K562 (cell line): ENCODE results near the gene DHRS3. TPM values are rescaled to one million over a fixed set of nuclear protein-coding genes. Genes with fewer than 3 reads are reported as not detected.

Source experiments
- BHLHE40 ChIP-seq: IDR thresholded peaks from 2 replicates; pipeline ENCODE4 v1.6.1; 2011; ENCODE audit warnings: low read length, improper control_type of control experiment
- CBX1 ChIP-seq: sonication (generic); IDR thresholded peaks from 2 replicates; pipeline ENCODE4 v1.6.1; 2016; ENCODE audit warnings: antibody characterized with exemption, low read depth, mild to moderate bottlenecking
- CHD4 ChIP-seq: fragments of 200-600 bp; sonication (generic); IDR thresholded peaks from 3 replicates; pipeline ENCODE4 v1.6.1; 2012; ENCODE audit warnings: low read depth, mild to moderate bottlenecking, mixed read lengths, low read length, inconsistent platforms; ENCODE audit not compliant: insufficient read depth, insufficient replicate concordance, poor library complexity, severe bottlenecking
- E2F3 ChIP-seq: fragments of 250-450 bp; sonication (Bioruptor Pico); IDR thresholded peaks from 2 replicates; pipeline ENCODE4 v1.4.0; 2020; ENCODE audit warnings: mild to moderate bottlenecking
- E2F5 ChIP-seq: sonication (generic); formaldehyde crosslinking; IDR thresholded peaks from 2 replicates; pipeline ENCODE4 v1.8.0; 2022; ENCODE audit warnings: mild to moderate bottlenecking, missing genetic modification reagents
- EZH2 ChIP-seq: IDR thresholded peaks from 2 replicates; pipeline ENCODE4 v1.6.1; 2012; ENCODE audit warnings: low read depth, mild to moderate bottlenecking, inconsistent platforms, low read length, borderline replicate concordance
- HEY1 ChIP-seq: fragments of 250-450 bp; sonication (Bioruptor Pico); IDR thresholded peaks from 2 replicates; pipeline ENCODE4 v1.5.0; 2020; ENCODE audit warnings: mild to moderate bottlenecking, moderate library complexity, borderline replicate concordance
- LCOR ChIP-seq: sonication (generic); formaldehyde crosslinking; IDR thresholded peaks from 2 replicates; pipeline ENCODE4 v1.8.0; 2022; ENCODE audit warnings: mild to moderate bottlenecking, missing genetic modification reagents
- LEF1 ChIP-seq: fragments of 450-650 bp; IDR thresholded peaks from 2 replicates; pipeline ENCODE4 v1.6.1; 2016; ENCODE audit warnings: mild to moderate bottlenecking
- MEF2D ChIP-seq: conservative IDR thresholded peaks from 2 replicates; pipeline ENCODE4 v1.6.1; 2016; ENCODE audit warnings: low read depth, missing genetic modification characterization, missing compliant biosample characterization
- NEUROD1 ChIP-seq: fragments of 150-350 bp; IDR thresholded peaks from 2 replicates; pipeline ENCODE4 v1.6.1; 2014; ENCODE audit warnings: borderline replicate concordance, low read length, low read depth; ENCODE audit not compliant: partially characterized antibody
- NFE2L1 ChIP-seq: fragments of 450-650 bp; IDR thresholded peaks from 2 replicates; pipeline ENCODE4 v1.6.1; 2016; ENCODE audit warnings: missing genetic modification characterization, low read depth, mild to moderate bottlenecking, missing compliant biosample characterization, moderate library complexity, borderline replicate concordance
- NFIC ChIP-seq: fragments of 450-650 bp; IDR thresholded peaks from 2 replicates; pipeline ENCODE4 v1.6.1; 2017; ENCODE audit warnings: mild to moderate bottlenecking, inconsistent platforms
- RBM17 ChIP-seq: fragments of 200-400 bp; formaldehyde crosslinking; IDR thresholded peaks from 2 replicates; pipeline ENCODE4 v1.6.1; 2017; ENCODE audit warnings: low read depth, mild to moderate bottlenecking, low read length, borderline replicate concordance
- SMC3 ChIP-seq: conservative IDR thresholded peaks from 2 replicates; pipeline ENCODE4 v1.6.1; 2011; ENCODE audit warnings: low read depth, low read length, improper control_type of control experiment; ENCODE audit not compliant: insufficient read depth
- SP1 ChIP-seq: sonication (generic); formaldehyde crosslinking; IDR thresholded peaks from 2 replicates; pipeline ENCODE4 v1.8.1; 2022; ENCODE audit warnings: mild to moderate bottlenecking, missing genetic modification reagents
- TEAD1 ChIP-seq, 2 experiments: fragments of 450-650 bp in 1 of 2; sonication (generic) in 1 of 2; formaldehyde crosslinking; IDR thresholded peaks; 2 replicates each; pipeline versions ENCODE4 v1.4.0 to v1.8.0; 2020 to 2022; ENCODE audit warnings: mild to moderate bottlenecking in 2 of 2, missing genetic modification reagents in 1 of 2
- ZBTB49 ChIP-seq: sonication (generic); formaldehyde crosslinking; IDR thresholded peaks from 2 replicates; pipeline ENCODE4 v1.8.0; 2022; ENCODE audit warnings: missing genetic modification reagents, mild to moderate bottlenecking, borderline replicate concordance
- ZNF12 ChIP-seq: sonication (generic); formaldehyde crosslinking; IDR thresholded peaks from 2 replicates; pipeline ENCODE4 v1.4.0; 2020; ENCODE audit warnings: mild to moderate bottlenecking, missing genetic modification reagents
- ZNF609 ChIP-seq: sonication (generic); formaldehyde crosslinking; IDR thresholded peaks from 2 replicates; pipeline ENCODE4 v1.8.1; 2023; ENCODE audit warnings: missing genetic modification reagents, mild to moderate bottlenecking, borderline replicate concordance
- polyA plus RNA-seq, 8 experiments: library from polyadenylated mRNA; depleted of rRNA in 4 of 8; stranded (reverse) in 5 of 8; unstranded in 3 of 8; fragments of >200 nt; fragmentation: Nextera tagmentation in 2 of 8; fragmentation: Illumina TruSeq in 1 of 8; extraction: Ambion mirVana in 2 of 8; extraction: Trizol in 1 of 8; gene quantifications; 2 replicates each; pipeline versions ENCODE4 v1.2.1 to v1.2.3, GENCODE V29; 2011 to 2014; ENCODE audit warnings: inconsistent platforms in 1 of 8, missing spikeins in 1 of 8
- total RNA-seq, 7 experiments: library from RNA; depleted of rRNA in 6 of 7; stranded (reverse); fragments of >200 nt in 6 of 7; fragmentation: Illumina TruSeq in 2 of 7; extraction: Trizol in 2 of 7; gene quantifications; 2 replicates each; pipeline versions ENCODE4 v1.2.1 to v1.2.3, GENCODE V29; 2011 to 2021; ENCODE audit warnings: low replicate concordance in 1 of 7

The DHRS3 gene
- total and polyA plus RNA-seq, 9 of the 15 experiments (the other 6 are each of a cell fraction or from before 2014, with no cell fraction given), result 21.0 to 116 (median 58.7) TPM

- TF ChIP-seq E2F5 (CRISPR knock-in tag) (no peak; the same call in 1 of the 2 replicates), MEF2D (tag) (no peak), NEUROD1 (no peak), LCOR (CRISPR knock-in tag) (peak; percentile 62; the same call in 1 of the 2 replicates), NFIC (no peak), EZH2 (no peak), HEY1 (no peak), ZNF12 (CRISPR knock-in tag) (no peak), LEF1 (no peak), NFE2L1 (no peak), BHLHE40 (peak; percentile 89), ZNF609 (CRISPR knock-in tag) (no peak), SP1 (no peak), TEAD1 (CRISPR knock-in tag; IDR thresholded peaks at IDR 0.05) (no peak), E2F3 (CRISPR knock-in tag) (no peak), CHD4 (no peak), ZBTB49 (CRISPR knock-in tag) (no peak), SMC3 (no peak), CBX1 (no peak; the same call in 1 of the 2 replicates), RBM17 (no peak)
Measured at GRCh38 chr1:12618965-12619791, 1.2 kb upstream of the DHRS3 start (continued).
